Endothelial cell of hepatic sinusoid (primary cell): ENCODE measurements around the gene THAP3.

ENCODE experiments used
- in situ Hi-C: cut with HindIII; loops from 2 replicates; pipeline ENCODE4 v1.10.0; 2017; ENCODE audit warnings: low sequenced_read_pairs

The THAP3 gene

GRCh38 chr1:6666696-6667095 is 42.0 kb downstream of the THAP3 start:
- in situ Hi-C loops, result no loop called here

- in situ Hi-C loops, result no loop called here
These were observed 42.5 kb downstream of the THAP3 start for GRCh38 chr1:6667139-6667538.

GRCh38 chr1:6668503-6668902 is 43.8 kb downstream of the THAP3 start:
- in situ Hi-C loops, result no loop called here

GRCh38 chr1:6672558-6672957 is 47.9 kb downstream of the THAP3 start:
- in situ Hi-C loops, result loop anchor here (5.0 kb wide), 2 partner anchors 50 to 55 kb away; no protein-coding TSS in a partner anchor

- in situ Hi-C loops, result loop anchor here (5.0 kb wide), 2 partner anchors 48 to 57 kb away; no protein-coding TSS in a partner anchor
These were observed 49.2 kb downstream of the THAP3 start for GRCh38 chr1:6673816-6674398.

- in situ Hi-C loops, result loop anchor here (5.0 kb wide), 2 partner anchors 48 to 57 kb away; no protein-coding TSS in a partner anchor
These were observed 50.1 kb downstream of the THAP3 start for GRCh38 chr1:6674771-6675170.

GRCh38 chr1:6675941-6676340 is 51.3 kb downstream of the THAP3 start:
- in situ Hi-C loops, result no loop called here
